Activated CD4-positive, alpha-beta T cell treated with anti-CD3 and anti-CD28 coated beads, Interleukin-2, amount 50 U/mL, for 24 hours (primary cell): Measurements from ENCODE around the gene DNAJC16.
"Not testable (repeated sequence)": the region's sequence is repeated elsewhere in the genome, so short reads cannot be mapped to it uniquely, and the experiment has no call there.

Experiments
- DNase-seq, 2 donors: peaks; one replicate each; pipeline ENCODE4 v3.0.0-alpha.2; 2020; ENCODE audit warnings: low read depth in 1 of 2, low spot score in 1 of 2

The DNAJC16 gene

DNA sequence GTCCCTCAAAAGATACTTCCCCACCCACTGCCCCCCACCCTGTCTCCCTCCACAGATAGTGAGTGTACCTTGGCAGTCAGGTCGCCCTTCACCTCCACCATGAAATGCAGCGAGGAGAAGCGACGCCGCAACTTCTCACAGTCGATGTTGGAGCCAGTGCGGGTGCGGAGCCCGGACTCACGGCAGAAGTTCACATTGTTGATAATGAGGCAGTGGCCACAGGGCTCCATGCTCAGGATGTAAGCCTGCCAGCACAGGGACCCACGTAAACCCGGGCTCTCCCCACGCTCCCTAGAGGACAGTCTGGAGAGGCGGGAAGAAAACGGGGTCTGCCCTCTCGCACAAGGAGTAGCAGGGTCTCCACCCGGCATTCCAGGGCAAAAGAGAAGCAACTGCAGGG is 19.8 kb upstream of the DNAJC16 start:
- no peak for DNase-seq

- no peak for DNase-seq
Measured at GRCh38 chr1:15507278-15507677, 19.4 kb upstream of the DNAJC16 start.

GRCh38 chr1:15508700-15509487 is 17.8 kb upstream of the DNAJC16 start:
- no peak for DNase-seq

- DNase-seq, result no peak
Measured at GRCh38 chr1:15509586-15509985, 17.1 kb upstream of the DNAJC16 start.

GRCh38 chr1:15510611-15511405 is 15.8 kb upstream of the DNAJC16 start:
- no peak for DNase-seq

DNA sequence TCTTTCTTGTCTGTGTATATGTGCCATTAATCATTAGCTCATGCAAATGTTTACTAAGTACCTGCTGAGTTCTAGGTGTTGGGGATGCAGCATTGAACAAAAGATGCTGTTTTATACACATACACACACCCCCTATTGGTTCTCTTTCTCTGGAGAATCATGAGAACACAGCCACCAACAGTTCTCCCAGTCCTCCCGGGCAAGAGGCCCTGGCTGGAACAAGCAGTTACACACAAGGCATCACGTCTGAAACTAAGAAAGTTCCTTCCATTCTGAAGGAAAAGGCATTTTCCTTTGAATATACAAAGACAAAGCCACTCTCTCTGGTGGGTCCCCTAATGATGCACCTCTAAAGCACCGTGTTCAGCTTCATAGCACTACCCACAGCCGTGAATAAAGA is 13.5 kb upstream of the DNAJC16 start:
- DNase-seq, result no peak

DNA sequence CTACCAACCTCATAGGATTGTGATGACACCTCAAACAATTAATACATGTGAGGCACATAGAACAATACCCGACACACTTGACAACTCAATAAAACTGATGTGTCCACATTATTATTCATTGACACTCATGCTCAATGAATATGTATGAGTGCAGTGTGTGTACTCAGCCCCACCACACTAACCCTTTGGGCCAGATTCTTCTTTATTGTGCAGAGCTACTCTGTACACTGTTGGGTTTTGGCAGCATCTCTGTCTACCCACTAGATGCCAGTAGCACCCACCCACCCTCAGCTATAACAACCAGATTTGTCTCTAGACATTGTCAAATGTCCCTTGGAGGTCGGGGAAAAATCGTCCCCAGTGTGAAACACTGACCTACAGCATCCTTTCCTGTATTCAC is 12.7 kb upstream of the DNAJC16 start:
- DNase-seq, result no peak

- DNase-seq, result not testable (repeated sequence)
Measured at GRCh38 chr1:15514557-15514956, 12.1 kb upstream of the DNAJC16 start.

GRCh38 chr1:15515022-15515663 is 11.5 kb upstream of the DNAJC16 start:
- DNase-seq, result no peak

DNA sequence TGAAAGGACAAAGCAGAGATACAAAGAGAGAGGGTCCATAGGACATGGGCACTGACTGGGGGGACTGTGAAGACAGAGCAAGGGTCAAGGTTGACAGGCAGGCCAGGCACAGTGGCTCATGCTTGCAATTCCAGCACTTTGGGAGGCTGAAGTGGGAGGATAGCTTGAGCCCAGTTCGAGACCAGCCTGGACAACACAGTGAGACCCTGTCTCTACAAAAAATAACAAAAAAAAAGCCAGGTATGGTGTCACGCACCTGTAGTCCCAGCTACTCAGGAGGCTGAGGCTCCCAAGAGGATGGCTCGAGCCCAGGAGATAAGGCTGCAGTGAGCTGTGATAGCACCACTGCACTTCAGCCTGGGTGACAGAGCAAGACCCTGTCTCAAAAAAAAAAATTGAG is 7.0 kb upstream of the DNAJC16 start:
- DNase-seq, result no peak

DNA sequence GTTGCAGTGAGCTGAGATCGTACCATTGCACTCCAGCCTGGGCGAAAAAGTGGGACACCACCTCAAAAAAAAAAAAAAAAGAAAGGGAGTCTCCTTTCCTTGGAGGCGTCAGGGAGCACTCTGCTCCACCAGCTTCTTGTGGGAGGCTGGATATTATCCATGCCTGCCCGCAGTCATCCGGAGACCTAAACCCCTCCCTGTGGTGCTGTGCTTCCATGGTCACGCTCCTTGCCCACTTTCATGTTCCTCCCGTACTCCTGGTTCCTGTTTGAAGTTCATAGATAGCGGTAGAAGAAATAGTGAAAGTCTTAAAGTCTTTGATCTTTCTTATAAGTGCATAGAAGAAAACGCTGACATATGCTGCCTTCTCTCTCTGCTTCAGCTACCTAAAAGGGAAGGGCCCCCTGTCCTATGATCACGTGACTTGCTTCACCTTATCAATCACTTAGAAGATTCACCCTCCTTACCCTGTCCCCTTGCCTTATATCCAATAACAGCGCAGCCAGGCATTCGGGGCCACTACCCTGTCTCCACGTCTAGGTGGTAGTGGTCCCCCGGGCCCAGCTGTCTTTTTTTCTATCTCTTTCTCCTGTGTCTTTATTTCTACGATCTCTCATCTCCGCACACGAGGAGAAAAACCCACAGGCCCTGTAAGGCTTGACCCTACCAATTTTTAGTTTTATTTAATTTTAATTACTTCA is 5.3 kb upstream of the DNAJC16 start:
- not testable (repeated sequence) for DNase-seq

- no peak for DNase-seq
Measured at GRCh38 chr1:15522551-15522950, 4.1 kb upstream of the DNAJC16 start.

GRCh38 chr1:15523104-15524020 is 3.3 kb upstream of the DNAJC16 start:
- peak in 1 of 2 donors; percentile 10 for DNase-seq

- no peak for DNase-seq
Measured at GRCh38 chr1:15524021-15524282, 2.7 kb upstream of the DNAJC16 start, which contains the start of gene CASP9. Gene CASP9, minus strand, starts transcription at chr1:15524215. Its CDS starts 15 bp downstream, at chr1:15524200.

DNA sequence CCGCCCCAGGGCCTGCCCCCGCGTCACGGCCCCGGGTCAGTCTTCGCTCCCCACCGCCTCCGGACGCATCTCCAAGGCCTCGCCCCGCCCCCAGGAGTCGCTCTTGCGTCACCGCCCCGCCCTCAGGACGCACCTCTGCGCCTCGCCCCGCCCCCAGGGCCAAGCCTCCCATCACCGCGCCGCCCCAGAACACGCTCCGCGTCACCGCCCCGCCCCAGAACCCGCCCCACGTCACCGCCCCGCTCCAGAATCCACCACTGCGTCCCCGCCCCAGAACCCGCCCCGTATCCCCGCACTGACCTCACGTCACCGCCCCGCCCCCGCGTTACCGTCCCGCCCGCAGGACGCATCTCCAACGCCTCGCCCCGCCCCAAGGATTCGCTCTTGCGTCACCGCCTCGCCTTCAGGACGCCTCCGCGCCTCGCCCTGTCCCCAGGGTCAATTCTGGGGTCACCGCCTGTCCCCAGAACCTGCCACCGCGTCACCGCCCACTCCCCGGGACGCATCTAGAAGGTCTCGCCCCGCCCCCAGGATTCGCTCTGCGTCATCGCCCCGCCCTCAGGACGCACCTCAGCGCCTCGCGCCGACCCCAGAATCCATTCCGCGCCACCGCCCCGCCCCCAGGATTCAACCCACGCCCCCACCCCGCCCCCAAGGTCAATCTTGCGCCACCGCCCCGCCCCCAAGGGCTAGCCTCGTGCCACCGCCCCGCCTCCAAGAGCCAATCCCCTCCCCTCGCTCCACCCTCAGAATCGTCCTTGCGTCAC is 2.2 kb upstream of the DNAJC16 start:
- DNase-seq, result peak; percentile 99 to 100

GRCh38 chr1:15525050-15526020 is 1.3 kb upstream of the DNAJC16 start:
- no peak for DNase-seq

DNA sequence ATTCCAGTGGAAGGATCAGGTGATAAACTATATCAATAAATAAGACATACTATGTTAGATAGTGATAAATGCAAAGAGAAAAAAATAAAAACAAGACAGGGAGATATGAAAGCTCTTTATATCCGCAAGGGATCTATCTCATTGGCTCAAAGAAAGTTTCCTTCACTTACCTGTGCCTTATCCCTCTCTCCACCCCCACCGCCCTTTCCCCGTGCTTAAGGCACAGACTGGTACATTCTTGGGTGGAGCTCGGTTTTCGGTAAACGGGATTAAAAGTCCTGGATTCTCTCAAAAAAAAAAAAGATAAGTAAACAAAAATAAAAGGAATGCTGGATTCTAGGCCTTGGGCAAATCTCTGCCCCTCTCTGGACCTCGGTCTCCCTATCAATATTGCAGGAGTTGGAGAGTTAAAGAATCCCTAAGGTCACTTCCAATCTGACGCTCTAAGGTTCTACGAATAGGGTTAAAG is 593 bp upstream of the DNAJC16 start:
- DNase-seq, result no peak

- DNase-seq, result no peak
Measured at GRCh38 chr1:15531003-15531402, 4.4 kb downstream of the DNAJC16 start.
